MM.1S (cell line): ENCODE results near the gene CACNB3.

ENCODE experiments used
- DNase-seq: peaks from one replicate; pipeline ENCODE4 v3.0.0-alpha.2; 2015
- H2AFZ ChIP-seq: fragments of 300-600 bp; sonication (generic); 2 replicates; pipeline ENCODE4 v1.6.0; 2016; ENCODE audit warnings: antibody characterized with exemption, low read length
- H3F3A ChIP-seq: fragments of 300-600 bp; sonication (generic); 2 replicates; pipeline ENCODE4 v1.6.1; 2016; ENCODE audit warnings: mild to moderate bottlenecking, antibody characterized with exemption, low read length, moderate library complexity, mixed read lengths; ENCODE audit not compliant: insufficient read depth
- H3K27ac ChIP-seq: fragments of 300-600 bp; sonication (generic); 2 replicates; pipeline ENCODE4 v1.5.1; 2016; ENCODE audit warnings: mild to moderate bottlenecking, low read length
- H3K27me3 ChIP-seq: fragments of 300-600 bp; sonication (generic); replicated peaks from 2 replicates; pipeline ENCODE4 v1.6.0; 2016; ENCODE audit warnings: low read length; ENCODE audit not compliant: insufficient read depth
- H3K36me3 ChIP-seq: fragments of 300-600 bp; sonication (generic); replicated peaks from 2 replicates; pipeline ENCODE4 v1.6.1; 2016; ENCODE audit warnings: mild to moderate bottlenecking, low read length, mixed read lengths; ENCODE audit not compliant: insufficient read depth
- H3K4me1 ChIP-seq: fragments of 300-600 bp; sonication (generic); 2 replicates; pipeline ENCODE4 v1.6.1; 2016; ENCODE audit warnings: low read length, mixed read lengths
- H3K4me2 ChIP-seq: fragments of 300-600 bp; sonication (generic); 2 replicates; pipeline ENCODE4 v1.6.0; 2016; ENCODE audit warnings: low read depth, low read length
- H3K4me3 ChIP-seq: fragments of 300-600 bp; sonication (generic); 2 replicates; pipeline ENCODE4 v1.5.1; 2016; ENCODE audit warnings: low read length, mixed read lengths
- H3K79me2 ChIP-seq: fragments of 300-600 bp; sonication (generic); 2 replicates; pipeline ENCODE4 v1.6.1; 2016; ENCODE audit warnings: mixed run types, low read length, mixed read lengths
- H3K9ac ChIP-seq: fragments of 300-600 bp; sonication (generic); 2 replicates; pipeline ENCODE4 v1.6.1; 2016; ENCODE audit warnings: low read length, mixed read lengths
- H3K9me2 ChIP-seq: fragments of 300-600 bp; sonication (generic); replicated peaks from 2 replicates; pipeline ENCODE4 v1.6.1; 2016; ENCODE audit warnings: mild to moderate bottlenecking, low read length, mixed read lengths; ENCODE audit not compliant: insufficient read depth
- H3K9me3 ChIP-seq: fragments of 300-600 bp; sonication (generic); replicated peaks from 2 replicates; pipeline ENCODE4 v1.6.1; 2016; ENCODE audit warnings: mild to moderate bottlenecking, low read length, mixed read lengths; ENCODE audit not compliant: insufficient read depth
- H4K20me1 ChIP-seq: fragments of 300-600 bp; sonication (generic); 2 replicates; pipeline ENCODE4 v1.6.1; 2016; ENCODE audit warnings: mild to moderate bottlenecking, low read length, moderate library complexity, mixed read lengths; ENCODE audit not compliant: insufficient read depth
- EZH2 ChIP-seq: fragments of 300-600 bp; sonication (generic); optimal IDR thresholded peaks from 2 replicates; pipeline ENCODE3; 2017; ENCODE audit warnings: low read depth, mild to moderate bottlenecking, antibody characterized with exemption, low read length, mixed read lengths
- EZH2phosphoT487 ChIP-seq: fragments of 300-600 bp; sonication (generic); IDR thresholded peaks from 2 replicates; pipeline ENCODE4 v1.6.1; 2018; ENCODE audit warnings: antibody characterized with exemption, low read length
- TF ChIP-seq, protein P1 (sequence below): fragments of 300-600 bp; sonication (generic); IDR thresholded peaks from 2 replicates; pipeline ENCODE4 v1.5.1; 2016; ENCODE audit warnings: antibody characterized with exemption, low read length, mixed read lengths

Gene CACNB3

DNA sequence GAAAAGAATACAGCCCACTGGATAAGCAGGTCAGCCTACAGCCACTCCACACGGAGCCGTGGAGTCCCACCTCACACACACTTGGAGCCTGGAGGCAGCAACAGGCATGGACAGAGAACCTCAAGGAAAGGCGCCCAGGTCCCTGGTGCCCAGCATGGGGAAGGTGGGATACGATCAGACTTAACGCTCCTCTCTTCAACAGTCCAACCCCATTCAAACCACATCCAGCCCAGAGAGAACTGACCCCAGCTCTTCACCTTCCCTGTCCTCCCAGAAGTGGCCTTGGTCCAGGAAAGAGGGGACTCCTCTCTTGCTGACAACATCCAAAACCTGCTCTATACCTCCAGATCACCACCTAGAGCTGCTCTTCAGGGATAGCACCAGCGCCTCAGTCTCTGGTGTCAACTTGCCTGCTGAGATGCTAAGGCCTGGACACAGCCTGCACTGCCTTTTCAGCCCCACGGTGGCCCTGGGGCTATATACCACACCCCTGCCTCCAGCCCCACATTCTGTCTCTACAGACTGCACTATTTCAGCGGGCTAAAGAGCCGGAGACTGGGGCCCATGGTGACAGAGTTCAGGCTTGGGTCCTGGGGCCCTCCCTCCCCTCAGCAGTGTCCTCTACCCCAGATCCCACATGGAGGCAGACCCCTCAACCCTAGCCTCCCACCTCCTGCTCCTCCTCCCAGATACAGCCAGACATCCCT lies 36.4 kb upstream of the CACNB3 start:
- Histone ChIP-seq H3K9me3 (no peaks in the 10 kb centered on the region), H3K9me2 (no peaks in the 10 kb centered on the region), H3K36me3 (no peaks in the 10 kb centered on the region), H3K27ac (no peak overlapping the region), H3K4me3 (no peak overlapping the region), H3K27me3 (no peaks in the 10 kb centered on the region), H3K9ac (no peak overlapping the region), H3F3A (no peaks in the 10 kb centered on the region), H3K4me2 (no peak overlapping the region), H3K4me1 (no peaks in the 10 kb centered on the region), H4K20me1 (no peaks in the 10 kb centered on the region), H3K79me2 (no peaks in the 10 kb centered on the region), H2AFZ (no peak overlapping the region)
- no peak for DNase-seq
- TF ChIP-seq EZH2: no peak
- TF ChIP-seq, protein P1, sequence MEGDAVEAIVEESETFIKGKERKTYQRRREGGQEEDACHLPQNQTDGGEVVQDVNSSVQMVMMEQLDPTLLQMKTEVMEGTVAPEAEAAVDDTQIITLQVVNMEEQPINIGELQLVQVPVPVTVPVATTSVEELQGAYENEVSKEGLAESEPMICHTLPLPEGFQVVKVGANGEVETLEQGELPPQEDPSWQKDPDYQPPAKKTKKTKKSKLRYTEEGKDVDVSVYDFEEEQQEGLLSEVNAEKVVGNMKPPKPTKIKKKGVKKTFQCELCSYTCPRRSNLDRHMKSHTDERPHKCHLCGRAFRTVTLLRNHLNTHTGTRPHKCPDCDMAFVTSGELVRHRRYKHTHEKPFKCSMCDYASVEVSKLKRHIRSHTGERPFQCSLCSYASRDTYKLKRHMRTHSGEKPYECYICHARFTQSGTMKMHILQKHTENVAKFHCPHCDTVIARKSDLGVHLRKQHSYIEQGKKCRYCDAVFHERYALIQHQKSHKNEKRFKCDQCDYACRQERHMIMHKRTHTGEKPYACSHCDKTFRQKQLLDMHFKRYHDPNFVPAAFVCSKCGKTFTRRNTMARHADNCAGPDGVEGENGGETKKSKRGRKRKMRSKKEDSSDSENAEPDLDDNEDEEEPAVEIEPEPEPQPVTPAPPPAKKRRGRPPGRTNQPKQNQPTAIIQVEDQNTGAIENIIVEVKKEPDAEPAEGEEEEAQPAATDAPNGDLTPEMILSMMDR: no peak
- TF ChIP-seq EZH2phosphoT487: no peak

- Histone ChIP-seq H4K20me1 (no peaks in the 10 kb centered on the region), H3K4me3 (no peak overlapping the region), H3K9ac (no peak overlapping the region), H3K27ac (no peak overlapping the region), H3K9me2 (no peaks in the 10 kb centered on the region), H3K79me2 (peaks cover 5% of the 10 kb centered on the region; the same call in 1 of the 2 replicates), H3F3A (no peaks in the 10 kb centered on the region), H3K4me1 (no peaks in the 10 kb centered on the region), H3K9me3 (no peaks in the 10 kb centered on the region), H3K36me3 (no peaks in the 10 kb centered on the region), H2AFZ (no peak overlapping the region), H3K4me2 (no peak overlapping the region), H3K27me3 (no peaks in the 10 kb centered on the region)
- DNase-seq: no peak
- TF ChIP-seq EZH2 (no peak), EZH2phosphoT487 (no peak)
- TF ChIP-seq, protein P1: no peak
Observed at GRCh38 chr12:48782457-48783395, 35.6 kb upstream of the CACNB3 start.

DNA sequence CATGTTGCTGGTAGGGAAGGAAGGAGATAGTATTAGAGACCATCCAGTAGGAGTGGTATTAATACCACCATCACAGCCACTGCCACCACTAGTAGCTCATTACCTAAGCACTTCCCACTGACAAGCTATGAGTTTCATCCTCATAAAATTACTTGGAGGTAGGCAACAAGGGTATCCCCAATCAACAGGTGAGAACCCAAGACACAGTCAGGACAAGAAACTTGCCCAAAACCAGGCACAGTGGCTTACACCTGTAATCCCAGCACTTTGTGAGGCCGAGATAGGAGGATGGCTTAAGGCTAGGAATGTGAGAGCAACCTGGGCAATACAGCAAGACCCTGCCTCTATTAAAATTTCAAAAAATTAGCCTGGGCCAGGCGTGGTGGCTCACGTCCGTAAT lies 34.9 kb upstream of the CACNB3 start:
- Histone ChIP-seq H2AFZ (no peak overlapping the region), H3F3A (no peaks in the 10 kb centered on the region), H3K4me2 (no peak overlapping the region), H3K4me3 (no peak overlapping the region), H3K27me3 (no peaks in the 10 kb centered on the region), H3K4me1 (no peaks in the 10 kb centered on the region), H3K79me2 (peaks cover 10% of the 10 kb centered on the region; the same call in 1 of the 2 replicates), H3K36me3 (no peaks in the 10 kb centered on the region), H3K9ac (no peak overlapping the region), H3K27ac (no peak overlapping the region), H3K9me2 (no peaks in the 10 kb centered on the region), H3K9me3 (no peaks in the 10 kb centered on the region), H4K20me1 (no peaks in the 10 kb centered on the region)
- DNase-seq: no peak
- TF ChIP-seq EZH2 (no peak), EZH2phosphoT487 (no peak)
- TF ChIP-seq, protein P1: no peak
